ENCODE measurements around the gene NXNL2. TPM values are rescaled to one million over a fixed set of nuclear protein-coding genes. Genes with fewer than 3 reads are reported as not detected.

The NXNL2 gene
- total RNA-seq, 1 experiment from 2014 or later: 0.66 TPM

DNA sequence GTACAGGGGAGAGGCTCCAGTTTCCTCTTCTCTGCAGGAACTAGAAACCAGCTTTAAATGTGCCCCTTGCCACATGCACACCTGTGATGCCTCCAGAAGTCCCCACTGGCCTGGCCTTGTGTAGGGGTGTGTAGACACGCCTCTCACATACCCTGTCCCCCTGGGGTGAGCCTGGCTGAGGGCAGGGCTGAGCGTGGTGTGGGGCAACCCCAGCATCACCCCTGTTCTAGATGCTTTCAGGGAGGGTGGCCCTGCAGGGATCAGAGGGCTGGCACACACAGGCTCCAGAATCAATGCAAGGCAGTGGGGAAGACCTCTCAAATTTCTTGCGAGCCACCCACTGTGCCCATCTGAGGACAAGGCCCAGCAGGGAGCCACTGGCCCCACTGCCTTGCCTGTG lies 54.7 kb downstream of the NXNL2 start:
- Histone ChIP-seq H4K20me1 (ENCODE audit: low read length) (no peaks in the 10 kb centered on the region), H3K27me3 (ENCODE audit: low read length) (no peaks in the 10 kb centered on the region), H3K79me2 (ENCODE audit: low read length) (no peaks in the 10 kb centered on the region), H3K4me2 (ENCODE audit: low read length) (no peak overlapping the region), H3K36me3 (ENCODE audit: low read depth, low read length) (no peaks in the 10 kb centered on the region; the same call in 1 of the 2 replicates), H3K4me3 (ENCODE audit: low read length) (no peak overlapping the region), H3K9me2 (replicated peaks; ENCODE audit: low read length) (no peaks in the 10 kb centered on the region), H3K4me1 (ENCODE audit: insufficient read depth, low read length) (no peaks in the 10 kb centered on the region), H3K9me3 (ENCODE audit: low read length) (no peaks in the 10 kb centered on the region), H2AFZ (ENCODE audit: low read length) (no peak overlapping the region), H3K27ac (ENCODE audit: low read length) (no peak overlapping the region), H3K9ac (ENCODE audit: low read length) (no peak overlapping the region), H3F3A (ENCODE audit: low read length, unreplicated experiment) (no peaks in the 10 kb centered on the region)
- no TSS peak for BruUV-seq (replicated peaks)
- TF ChIP-seq, protein P1, sequence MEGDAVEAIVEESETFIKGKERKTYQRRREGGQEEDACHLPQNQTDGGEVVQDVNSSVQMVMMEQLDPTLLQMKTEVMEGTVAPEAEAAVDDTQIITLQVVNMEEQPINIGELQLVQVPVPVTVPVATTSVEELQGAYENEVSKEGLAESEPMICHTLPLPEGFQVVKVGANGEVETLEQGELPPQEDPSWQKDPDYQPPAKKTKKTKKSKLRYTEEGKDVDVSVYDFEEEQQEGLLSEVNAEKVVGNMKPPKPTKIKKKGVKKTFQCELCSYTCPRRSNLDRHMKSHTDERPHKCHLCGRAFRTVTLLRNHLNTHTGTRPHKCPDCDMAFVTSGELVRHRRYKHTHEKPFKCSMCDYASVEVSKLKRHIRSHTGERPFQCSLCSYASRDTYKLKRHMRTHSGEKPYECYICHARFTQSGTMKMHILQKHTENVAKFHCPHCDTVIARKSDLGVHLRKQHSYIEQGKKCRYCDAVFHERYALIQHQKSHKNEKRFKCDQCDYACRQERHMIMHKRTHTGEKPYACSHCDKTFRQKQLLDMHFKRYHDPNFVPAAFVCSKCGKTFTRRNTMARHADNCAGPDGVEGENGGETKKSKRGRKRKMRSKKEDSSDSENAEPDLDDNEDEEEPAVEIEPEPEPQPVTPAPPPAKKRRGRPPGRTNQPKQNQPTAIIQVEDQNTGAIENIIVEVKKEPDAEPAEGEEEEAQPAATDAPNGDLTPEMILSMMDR (conservative IDR thresholded peaks at IDR 0.05; ENCODE audit: low read depth, low read length): no peak
- TF ChIP-seq EZH2phosphoT487 (IDR thresholded peaks at IDR 0.05; ENCODE audit: borderline replicate concordance, low read length): no peak
- CTCF ChIA-PET: no interaction called here
- no peak for DNase-seq
- POLR2A ChIA-PET (ENCODE audit: unreplicated experiment): no interaction called here
- intact Hi-C loops (cut with micrococcal nuclease): loop anchor here (5.0 to 10.0 kb wide), 3 partner anchors 75 to 688 kb away; no protein-coding TSS in a partner anchor
- ATAC-seq: no peak

DNA sequence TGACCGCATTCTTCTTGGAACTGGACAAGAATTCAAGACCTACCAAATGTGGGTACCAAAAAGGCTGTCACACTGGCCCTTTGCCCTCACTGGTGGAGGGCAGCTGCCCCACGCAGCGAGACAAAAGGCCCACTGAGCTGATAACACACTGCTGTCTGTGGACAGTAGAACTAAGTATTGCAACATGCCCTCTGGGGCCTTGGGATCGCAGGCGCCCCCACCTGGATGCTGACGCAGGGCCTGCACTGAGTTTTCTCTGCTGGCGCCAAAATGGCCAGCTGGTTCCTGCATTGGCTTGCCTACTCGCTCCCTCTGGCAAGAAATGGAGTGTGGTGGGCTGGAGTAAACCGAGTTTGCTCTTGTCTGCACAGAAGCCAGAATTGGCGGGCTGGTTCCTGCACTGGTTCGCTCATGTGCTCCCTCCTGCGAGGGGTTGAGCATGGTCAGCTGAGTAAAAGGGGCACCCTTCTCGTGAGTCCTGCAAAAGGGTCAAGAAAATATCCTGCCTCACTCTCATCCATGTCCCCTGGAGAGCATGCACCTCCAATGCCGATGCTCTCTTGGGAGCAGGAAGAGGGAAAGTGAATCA lies 55.7 kb downstream of the NXNL2 start:
- ChIA-PET POLR2A (ENCODE audit: unreplicated experiment) (no interaction called here), CTCF (no interaction called here)
- BruUV-seq (replicated peaks): no TSS peak
- Histone ChIP-seq H3K9ac (ENCODE audit: low read length) (no peak overlapping the region), H3K79me2 (ENCODE audit: low read length) (no peaks in the 10 kb centered on the region), H2AFZ (ENCODE audit: low read length) (no peak overlapping the region), H3K9me3 (ENCODE audit: low read length) (no peaks in the 10 kb centered on the region), H3F3A (ENCODE audit: low read length, unreplicated experiment) (no peaks in the 10 kb centered on the region), H3K27ac (ENCODE audit: low read length) (no peak overlapping the region), H3K4me3 (ENCODE audit: low read length) (no peak overlapping the region), H3K9me2 (replicated peaks; ENCODE audit: low read length) (no peaks in the 10 kb centered on the region), H3K4me1 (ENCODE audit: insufficient read depth, low read length) (no peaks in the 10 kb centered on the region), H3K4me2 (ENCODE audit: low read length) (no peak overlapping the region), H3K36me3 (ENCODE audit: low read depth, low read length) (no peaks in the 10 kb centered on the region; the same call in 1 of the 2 replicates), H4K20me1 (ENCODE audit: low read length) (no peaks in the 10 kb centered on the region), H3K27me3 (ENCODE audit: low read length) (no peaks in the 10 kb centered on the region)
- no peak for ATAC-seq
- no peak for DNase-seq
- intact Hi-C loops (cut with micrococcal nuclease): loop anchor here (5.0 to 10.0 kb wide), 3 partner anchors 74 to 687 kb away; no protein-coding TSS in a partner anchor
- TF ChIP-seq, protein P1 (conservative IDR thresholded peaks at IDR 0.05; ENCODE audit: low read depth, low read length): 0 out of 2 replicates have a peak, but pooled peaks have one; percentile 28
- no peak for TF ChIP-seq EZH2 (IDR thresholded peaks at IDR 0.05; ENCODE audit: low read length, unreplicated experiment)

DNA sequence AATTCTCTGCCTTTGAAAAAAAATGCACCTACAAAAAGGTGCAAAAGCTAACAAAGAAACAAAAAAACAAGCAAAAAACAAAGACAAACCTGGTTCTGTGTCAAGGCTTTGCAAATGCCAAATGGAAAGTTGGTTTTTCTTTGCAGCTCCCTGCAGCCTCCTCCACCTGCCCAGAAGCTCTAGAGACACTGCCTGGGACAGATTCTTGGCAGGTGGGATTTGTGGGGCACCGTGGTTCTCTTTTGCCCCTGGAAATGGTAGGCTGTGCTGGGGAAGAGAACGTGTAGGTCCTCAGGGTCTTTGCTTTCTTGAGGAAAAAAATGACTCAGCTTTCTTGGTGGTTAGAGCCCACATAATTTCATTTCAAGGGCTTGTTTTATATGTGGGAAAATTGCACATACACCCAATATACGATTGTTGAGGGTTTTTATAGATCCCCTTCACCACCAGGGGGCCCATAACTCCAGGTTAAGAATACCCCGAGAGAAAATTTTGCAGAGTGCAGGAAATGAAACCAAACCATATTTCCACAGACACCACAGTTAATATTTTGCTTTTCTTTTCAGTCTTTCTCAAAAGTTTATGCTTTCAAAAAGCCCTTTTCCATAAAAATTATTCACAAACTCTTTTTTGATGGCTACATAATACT lies 58.7 kb downstream of the NXNL2 start:
- Histone ChIP-seq H2AFZ (ENCODE audit: low read length) (peak overlapping the region; percentile 24; the same call in 1 of the 2 replicates), H3K4me2 (ENCODE audit: low read length) (peak overlapping the region; percentile 32; the same call in 1 of the 2 replicates), H3K9me2 (replicated peaks; ENCODE audit: low read length) (no peaks in the 10 kb centered on the region), H3K9me3 (ENCODE audit: low read length) (no peaks in the 10 kb centered on the region), H3F3A (ENCODE audit: low read length, unreplicated experiment) (no peaks in the 10 kb centered on the region), H3K9ac (ENCODE audit: low read length) (no peak overlapping the region), H3K36me3 (ENCODE audit: low read depth, low read length) (no peaks in the 10 kb centered on the region; the same call in 1 of the 2 replicates), H3K4me3 (ENCODE audit: low read length) (no peak overlapping the region), H4K20me1 (ENCODE audit: low read length) (no peaks in the 10 kb centered on the region), H3K79me2 (ENCODE audit: low read length) (no peaks in the 10 kb centered on the region), H3K4me1 (ENCODE audit: insufficient read depth, low read length) (no peaks in the 10 kb centered on the region), H3K27me3 (ENCODE audit: low read length) (no peaks in the 10 kb centered on the region), H3K27ac (ENCODE audit: low read length) (no peak overlapping the region)
- ChIA-PET CTCF (interaction anchor here (0.7 kb wide), 1 partner anchor 67 kb away, joined by 3 read pairs; no protein-coding TSS in a partner anchor), POLR2A (ENCODE audit: unreplicated experiment) (no interaction called here)
- peak; percentile 63 for DNase-seq
- no TSS peak for BruUV-seq (replicated peaks)
- intact Hi-C loops (cut with micrococcal nuclease): loop anchor here (1.0 to 10.0 kb wide), 4 partner anchors 71 to 684 kb away; no protein-coding TSS in a partner anchor
- ATAC-seq: peak; percentile 75
- TF ChIP-seq EZH2 (IDR thresholded peaks at IDR 0.05; ENCODE audit: low read length, unreplicated experiment): no peak
- TF ChIP-seq EZH2phosphoT487 (IDR thresholded peaks at IDR 0.05; ENCODE audit: borderline replicate concordance, low read length): no peak
- TF ChIP-seq, protein P1 (conservative IDR thresholded peaks at IDR 0.05; ENCODE audit: low read depth, low read length): peak; percentile 70
